NCI-H526 (cell line): Measurements from ENCODE around the gene TRIP13.
A peak's percentile ranks its signal among the peaks of the same experiment; 100 is the strongest.

Experiments
- DNase-seq, 2 experiments: peaks; one replicate each; lab custom pipeline; 2025; lab: John Stamatoyannopoulos, UW

TRIP13 gene

DNA sequence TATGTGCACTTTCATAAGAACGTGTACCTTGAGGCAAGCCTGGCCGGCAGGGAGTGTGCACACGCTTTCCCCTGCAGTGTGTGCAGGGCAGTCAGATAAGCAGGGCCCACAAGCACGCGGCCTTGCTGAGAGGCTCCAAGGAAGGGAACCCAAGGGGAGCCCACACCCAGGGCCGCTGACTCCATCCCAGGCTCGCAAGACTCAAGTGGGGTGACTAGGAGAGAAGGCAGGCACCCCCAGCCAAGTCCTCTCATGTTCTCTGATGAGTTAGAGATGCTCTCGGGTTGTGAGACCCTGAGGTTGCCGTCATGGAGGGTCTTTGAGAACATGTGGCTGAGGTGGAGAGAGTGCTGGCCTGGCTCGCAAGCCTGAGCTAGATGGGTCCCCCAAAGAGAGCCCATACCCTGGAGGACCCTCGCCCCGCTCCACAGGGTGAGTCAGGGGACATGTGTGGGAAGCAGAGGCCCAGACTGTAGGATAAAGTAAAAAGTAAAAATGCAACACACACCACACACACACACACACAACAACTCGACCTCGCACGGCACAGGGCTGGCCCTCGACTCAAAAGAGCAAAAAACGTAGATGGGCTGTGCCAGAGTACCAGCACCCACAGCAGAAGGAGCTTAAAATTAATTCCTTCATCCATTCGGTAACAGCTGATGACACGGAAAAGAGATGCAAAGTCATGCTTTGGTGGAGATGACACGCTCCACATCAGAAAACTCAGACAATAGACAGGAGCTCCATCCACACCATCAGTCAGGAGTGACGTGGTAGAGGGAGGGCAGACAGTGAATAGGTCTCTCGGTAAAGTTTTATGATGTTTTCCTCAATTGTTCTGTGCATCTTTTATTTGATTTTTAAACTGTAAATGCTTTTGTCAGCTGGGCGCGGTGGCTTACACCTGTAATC is 61.1 kb downstream of the TRIP13 start:
- no peak for DNase-seq

- DNase-seq: no peak
Measured at GRCh38 chr5:955886-956761, 63.4 kb downstream of the TRIP13 start.

- no peak for DNase-seq
Measured at GRCh38 chr5:956941-957747, 64.5 kb downstream of the TRIP13 start.

GRCh38 chr5:957748-958485 is 65.2 kb downstream of the TRIP13 start:
- DNase-seq: no peak

DNA sequence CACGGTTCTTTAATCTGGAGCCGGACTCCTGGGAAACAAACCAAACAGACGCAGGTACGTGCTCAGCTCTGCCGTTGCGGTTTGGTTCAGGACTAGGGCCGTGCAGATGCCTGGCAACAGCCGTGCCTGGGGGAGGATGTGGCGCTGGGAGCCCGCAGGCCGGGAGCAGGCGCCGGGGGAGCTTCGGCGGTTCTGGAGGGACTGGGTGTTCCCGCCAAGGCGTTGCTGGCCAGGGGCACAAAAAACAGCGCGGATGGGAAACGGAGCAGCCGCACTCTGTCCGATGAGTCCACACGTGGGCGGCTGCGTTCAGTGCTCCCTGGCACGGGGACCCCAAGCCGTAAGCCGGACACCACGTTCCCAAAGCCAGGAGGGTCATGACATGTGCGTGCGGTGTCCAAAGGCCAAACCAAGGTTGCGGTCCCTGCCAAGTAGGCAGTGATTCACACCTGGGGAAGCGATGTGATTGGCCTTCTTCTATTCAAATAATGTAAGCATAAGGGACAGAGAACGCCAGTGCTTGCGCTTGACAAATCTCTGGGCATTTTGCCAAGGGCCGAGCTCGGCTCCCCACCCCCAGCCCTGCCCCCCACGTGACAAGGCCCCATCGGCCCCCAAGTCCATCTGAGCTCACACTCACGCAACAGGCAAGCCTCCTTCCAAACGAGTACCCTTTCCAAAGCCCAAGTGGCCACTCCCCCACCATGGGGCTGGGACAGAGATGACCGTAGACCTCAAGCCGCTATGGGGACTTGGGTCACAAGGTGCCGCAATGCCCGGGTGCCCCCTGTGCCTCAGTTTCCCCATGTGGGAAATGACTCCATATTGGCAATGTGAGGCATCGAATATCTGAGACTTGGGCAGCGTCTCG is 66.3 kb downstream of the TRIP13 start:
- peak; percentile 19 to 64 for DNase-seq

GRCh38 chr5:959581-960531 is 67.2 kb downstream of the TRIP13 start:
- DNase-seq: no peak

DNA sequence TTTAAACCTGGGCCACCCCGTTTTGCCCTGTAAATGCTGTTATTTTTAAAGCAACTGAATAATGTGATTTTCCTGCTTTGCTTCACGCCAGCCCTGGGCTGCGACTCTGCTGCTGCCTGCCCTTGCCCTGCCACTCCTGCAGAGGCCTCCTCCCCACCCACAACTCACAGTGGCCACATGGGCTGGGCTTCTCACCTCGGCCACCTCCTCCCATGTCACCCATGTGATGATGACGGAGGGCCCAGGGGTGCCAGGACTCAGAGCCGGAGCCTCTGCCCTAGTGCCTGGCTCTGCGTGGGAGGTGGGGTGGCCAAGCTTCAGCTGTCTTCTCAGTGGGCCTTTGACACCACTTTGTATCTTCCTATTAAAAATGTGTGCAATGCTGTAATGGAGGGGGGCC is 67.9 kb downstream of the TRIP13 start:
- DNase-seq: no peak

GRCh38 chr5:961002-961710 is 68.5 kb downstream of the TRIP13 start:
- no peak for DNase-seq

DNA sequence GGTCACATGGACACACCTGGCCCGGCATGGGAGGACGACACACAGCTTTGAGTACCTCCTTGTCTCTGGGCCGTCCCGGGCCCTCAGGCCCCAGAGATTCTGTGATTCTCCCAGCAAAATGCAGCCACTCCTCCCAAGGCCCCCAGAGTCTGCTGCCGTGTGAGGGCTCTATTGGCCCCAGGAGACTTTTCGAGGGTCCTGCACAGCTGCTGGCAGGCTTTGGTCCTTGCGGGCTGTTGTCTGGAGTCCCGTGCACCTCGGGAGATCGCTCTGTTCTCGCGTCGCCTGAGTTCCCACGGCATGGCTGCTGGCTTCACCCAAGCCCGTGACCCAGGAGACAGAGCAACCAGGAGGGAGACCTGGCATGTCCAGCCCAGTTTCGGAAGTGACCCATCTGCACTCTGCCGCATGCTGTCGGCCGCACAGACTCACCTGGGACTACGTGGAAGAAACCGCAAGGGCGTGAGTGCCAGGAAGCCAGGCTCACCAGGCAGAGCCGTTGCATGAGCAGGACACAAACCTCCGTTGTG is 69.1 kb downstream of the TRIP13 start:
- DNase-seq: no peak

- no peak for DNase-seq
Measured at GRCh38 chr5:962386-962785, 69.7 kb downstream of the TRIP13 start.

DNA sequence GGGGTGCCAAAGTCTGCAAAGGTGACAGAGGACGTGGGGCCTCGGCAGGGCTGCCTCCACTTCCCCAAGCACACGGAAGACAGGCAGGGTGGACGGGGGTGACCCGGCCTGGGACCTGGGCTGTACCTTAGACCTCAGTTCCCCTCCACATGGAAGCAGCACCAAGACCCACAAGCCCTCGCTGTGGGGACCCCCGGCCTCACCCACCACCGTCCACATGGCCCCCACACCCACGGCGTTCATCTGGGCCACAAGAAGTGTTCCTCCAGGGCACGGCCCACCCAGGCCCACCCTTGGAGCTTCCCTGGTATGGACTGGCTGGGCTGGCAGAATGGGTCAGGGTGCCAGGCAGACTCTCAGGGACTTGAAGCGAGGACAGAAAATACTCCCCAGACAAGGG is 70.1 kb downstream of the TRIP13 start:
- DNase-seq: no peak

GRCh38 chr5:963310-963672 is 70.6 kb downstream of the TRIP13 start:
- no peak for DNase-seq

- no peak for DNase-seq
Measured at GRCh38 chr5:963673-964531, 71.2 kb downstream of the TRIP13 start.

DNA sequence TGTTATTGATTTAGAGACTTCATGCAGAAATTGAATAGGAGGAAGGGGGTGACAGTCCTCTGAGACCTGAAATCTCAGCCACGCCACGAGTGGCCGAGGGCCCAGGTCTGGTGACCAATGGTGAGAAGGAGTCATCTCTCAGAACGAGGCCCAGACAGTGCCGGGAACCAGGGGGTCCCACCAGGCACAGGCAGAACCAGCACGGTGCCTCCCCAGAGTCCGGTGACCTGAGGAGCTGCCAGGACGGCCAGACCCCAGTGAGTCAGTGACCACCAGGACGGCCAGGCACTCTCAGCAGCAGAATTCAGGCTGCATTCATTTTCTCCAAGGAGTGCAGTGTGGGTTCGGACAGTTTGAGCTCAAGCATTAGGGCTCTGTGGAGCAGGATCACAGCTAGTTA is 72.1 kb downstream of the TRIP13 start:
- DNase-seq: no peak

GRCh38 chr5:965604-966344 is 73.1 kb downstream of the TRIP13 start:
- no peak for DNase-seq

DNA sequence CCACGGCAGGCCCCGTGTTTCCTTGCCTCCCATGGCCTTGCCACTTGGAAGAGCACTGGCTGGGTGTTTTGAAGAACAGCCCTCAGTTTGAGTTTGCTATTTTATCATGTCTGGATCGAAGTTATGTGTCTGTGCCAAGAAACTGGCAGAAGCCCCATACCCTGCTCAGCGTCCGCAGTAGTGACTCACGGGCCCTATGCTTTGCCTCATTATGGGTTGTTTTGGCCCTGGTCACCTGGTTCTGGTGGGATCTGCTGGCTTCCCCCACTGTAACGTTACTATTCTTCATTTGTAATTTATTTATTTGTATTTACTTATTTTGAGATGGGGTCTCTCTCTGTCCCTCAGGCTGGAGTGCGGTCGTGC is 73.6 kb downstream of the TRIP13 start:
- DNase-seq: no peak

GRCh38 chr5:966941-967340 is 74.3 kb downstream of the TRIP13 start:
- no peak for DNase-seq
